A673 (cell line): ENCODE data around the gene PRC1.

ENCODE experiments used
- CTCF ChIP-seq: fragments of 300-800, 200-600 bp; sonication (generic); conservative IDR thresholded peaks from 2 replicates; pipeline ENCODE4 v1.5.1; 2017; ENCODE audit warnings: low read depth, mild to moderate bottlenecking, antibody characterized with exemption, low read length, moderate library complexity, mixed read lengths
- EZH2 ChIP-seq: fragments of 200-600 bp; sonication (generic); IDR thresholded peaks from 2 replicates; pipeline ENCODE4 v1.6.1; 2017; ENCODE audit warnings: borderline replicate concordance, low read depth, mild to moderate bottlenecking, mixed read lengths, antibody characterized with exemption, low read length; ENCODE audit not compliant: poor library complexity, severe bottlenecking

DNA sequence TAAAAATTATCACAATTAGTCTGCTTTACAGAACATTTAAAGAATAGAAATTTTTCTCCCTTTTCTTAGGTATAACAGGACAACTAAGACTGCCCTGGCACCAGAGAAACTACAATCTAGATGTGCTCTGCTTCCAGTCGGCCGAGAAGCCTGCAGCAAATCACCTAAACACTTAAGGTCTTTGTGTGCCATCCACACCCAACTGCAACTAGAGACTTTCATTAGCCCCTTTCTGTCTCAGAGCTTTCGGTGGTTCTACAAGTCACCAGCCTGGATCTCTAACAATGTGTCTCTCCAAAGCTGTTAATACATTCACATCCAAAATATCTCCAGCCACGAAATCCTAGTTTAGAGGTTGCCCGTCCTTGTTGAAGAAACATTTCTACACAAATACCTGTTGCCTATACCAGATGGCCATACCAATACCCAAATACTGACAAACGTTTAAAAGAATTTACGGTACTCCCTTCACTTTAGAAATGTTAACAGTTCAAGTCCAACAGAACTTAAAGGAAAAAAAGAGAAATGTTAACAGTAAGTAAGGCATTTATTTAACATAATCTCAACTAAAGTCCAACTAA, 6.7 kb downstream of the PRC1 start:
- no peak for TF ChIP-seq CTCF
- no peak for TF ChIP-seq EZH2
